ENCODE data around the gene ZBTB39. TPM values are rescaled to one million over a fixed set of nuclear protein-coding genes. Genes with fewer than 3 reads are reported as not detected.
"Not testable (repeated sequence)": the region's sequence is repeated elsewhere in the genome, so short reads cannot be mapped to it uniquely, and the experiment has no call there.

Gene ZBTB39
- total RNA-seq (2022) (5.2 and 6.2 TPM in 2 replicates), Bru-seq, nascent RNA (percentile 76 among the genes with signal in this experiment), BruChase-seq, experiment 1, labeled RNA remaining after a 6-hour chase (percentile 59 among the genes with signal in this experiment), BruChase-seq, experiment 2, labeled RNA remaining after a 2-hour chase (percentile 88 among the genes with signal in this experiment)
- long read RNA-seq, full-length matches to known transcripts = 3 of 8 reads
- long read RNA-seq, partial matches to known transcripts = 0 of 8 reads
- long read RNA-seq, other reads (novel, unspliced or antisense) = 5 of 8 reads

- H3K36me3 Mint-ChIP-seq (ENCODE audit: insufficient read depth, unreplicated experiment) = peaks cover 33% of the 10 kb centered on the region
- peak; percentile 43 for TF ChIP-seq CTCF (IDR thresholded peaks at IDR 0.05; ENCODE audit: unreplicated experiment)
- peak; percentile 52 for DNase-seq (ENCODE audit: unreplicated experiment)
- H3K9me3 Mint-ChIP-seq (ENCODE audit: unreplicated experiment) = no peaks in the 10 kb centered on the region
- no peaks in the 10 kb centered on the region for H3K27me3 Mint-ChIP-seq (ENCODE audit: insufficient read depth, unreplicated experiment)
- CTCF ChIA-PET = interaction anchor here (0.5 to 11.3 kb wide), 23 partner anchors 11 to 258 kb away, joined by 3 to 231 read pairs (median 4); partner anchors contain the start of genes MYO1A, NEMP1 and TAC3
- peaks cover 27% of the 10 kb centered on the region for H3K4me1 Mint-ChIP-seq (ENCODE audit: insufficient read depth, unreplicated experiment)
- H3K27ac Mint-ChIP-seq (ENCODE audit: low read depth, unreplicated experiment) = peak within 1 kb of the TSS; percentile 60
- peak within 1 kb of the TSS; percentile 84 for H3K4me3 Mint-ChIP-seq (ENCODE audit: unreplicated experiment)
- BruUV-seq (replicated peaks) = no TSS peak
- intact Hi-C loops (cut with micrococcal nuclease) = no loop called here
- POLR2A ChIA-PET = interaction anchor here (0.7 to 4.1 kb wide), 5 partner anchors 55 to 283 kb away, joined by 3 to 18 read pairs (median 5); partner anchors contain the start of genes NACA and STAT6
These were observed at the start of gene ZBTB39 for GRCh38 chr12:57005980-57006808. TSS of gene ZBTB39 (minus strand) at chr12:57006546. CDS start at chr12:57004917, 1,629 bp downstream.

GRCh38 chr12:57055824-57056223, 49.5 kb upstream of the ZBTB39 start:
- no peaks in the 10 kb centered on the region for H3K4me1 Mint-ChIP-seq (ENCODE audit: insufficient read depth, unreplicated experiment)
- no peak overlapping the region for H3K4me3 Mint-ChIP-seq (ENCODE audit: unreplicated experiment)
- TF ChIP-seq CTCF (IDR thresholded peaks at IDR 0.05; ENCODE audit: unreplicated experiment) = no peak
- intact Hi-C loops (cut with micrococcal nuclease) = no loop called here
- POLR2A ChIA-PET = interaction anchor here (0.7 to 0.8 kb wide), 3 partner anchors 45 to 420 kb away, joined by 3 read pairs; no protein-coding TSS in a partner anchor
- H3K27me3 Mint-ChIP-seq (ENCODE audit: insufficient read depth, unreplicated experiment) = no peaks in the 10 kb centered on the region
- CTCF ChIA-PET = interaction anchor here (0.6 to 11.7 kb wide), 4 partner anchors 10 to 57 kb away, joined by 4 to 231 read pairs (median 4); partner anchors contain the start of gene ZBTB39
- no peak overlapping the region for H3K27ac Mint-ChIP-seq (ENCODE audit: low read depth, unreplicated experiment)
- no peaks in the 10 kb centered on the region for H3K9me3 Mint-ChIP-seq (ENCODE audit: unreplicated experiment)
- H3K36me3 Mint-ChIP-seq (ENCODE audit: insufficient read depth, unreplicated experiment) = peaks cover 10% of the 10 kb centered on the region
- BruUV-seq (replicated peaks) = no TSS peak
- no peak for DNase-seq (ENCODE audit: unreplicated experiment)

GRCh38 chr12:57053901-57054300, 47.6 kb upstream of the ZBTB39 start:
- CTCF ChIA-PET; DNase-seq (ENCODE audit: unreplicated experiment); intact Hi-C loops (cut with micrococcal nuclease); H3K27ac Mint-ChIP-seq (ENCODE audit: low read depth, unreplicated experiment); H3K36me3 Mint-ChIP-seq (ENCODE audit: insufficient read depth, unreplicated experiment); POLR2A ChIA-PET; H3K4me3 Mint-ChIP-seq (ENCODE audit: unreplicated experiment); H3K9me3 Mint-ChIP-seq (ENCODE audit: unreplicated experiment); H3K27me3 Mint-ChIP-seq (ENCODE audit: insufficient read depth, unreplicated experiment); BruUV-seq (replicated peaks); H3K4me1 Mint-ChIP-seq (ENCODE audit: insufficient read depth, unreplicated experiment): not testable (repeated sequence)

GRCh38 chr12:57053146-57053545, 46.8 kb upstream of the ZBTB39 start:
- POLR2A ChIA-PET; H3K9me3 Mint-ChIP-seq (ENCODE audit: unreplicated experiment); intact Hi-C loops (cut with micrococcal nuclease); BruUV-seq (replicated peaks); H3K36me3 Mint-ChIP-seq (ENCODE audit: insufficient read depth, unreplicated experiment); H3K4me3 Mint-ChIP-seq (ENCODE audit: unreplicated experiment); H3K27ac Mint-ChIP-seq (ENCODE audit: low read depth, unreplicated experiment); H3K4me1 Mint-ChIP-seq (ENCODE audit: insufficient read depth, unreplicated experiment); DNase-seq (ENCODE audit: unreplicated experiment); H3K27me3 Mint-ChIP-seq (ENCODE audit: insufficient read depth, unreplicated experiment): not testable (repeated sequence)
- CTCF ChIA-PET = interaction anchor here (0.9 kb wide), 2 partner anchors 19 to 45 kb away, joined by 4 read pairs; no protein-coding TSS in a partner anchor

Data from MCF 10A (cell line).